Natural killer cell (primary cell): ENCODE results near the gene EIF2B4. TPM values are rescaled to one million over a fixed set of nuclear protein-coding genes. Genes with fewer than 3 reads are reported as not detected.
"Not testable (repeated sequence)": the region's sequence is repeated elsewhere in the genome, so short reads cannot be mapped to it uniquely, and the experiment has no call there.

ENCODE experiments used
- ATAC-seq, 3 donors: fragments of 150-1000 bp in 2 of 3; fragments of 200-7000 bp in 1 of 3; cut with Tn5 transposase; 1 replicate in 1 of 3; 2 replicates in 2 of 3; pipeline ENCODE4 v1.10.0; 2021; ENCODE audit warnings: mild to moderate bottlenecking in 2 of 3, moderate library complexity in 2 of 3
- DNase-seq, 2 donors: peaks; one replicate each; pipeline versions ENCODE4 v3.0.0 to v3.0.0-alpha.2; 2013 to 2021; ENCODE audit warnings: mixed read lengths in 1 of 2
- H3K27ac ChIP-seq: one replicate; pipeline ENCODE4 v1.5.1; 2013; ENCODE audit warnings: mild to moderate bottlenecking, low read length
- H3K27me3 ChIP-seq: one replicate; pipeline ENCODE4 v1.6.1; 2013; ENCODE audit warnings: low read length; ENCODE audit not compliant: control insufficient read depth, insufficient read depth
- H3K36me3 ChIP-seq: one replicate; pipeline ENCODE4 v1.6.1; 2013; ENCODE audit warnings: low read length; ENCODE audit not compliant: control insufficient read depth, insufficient read depth
- H3K4me1 ChIP-seq: one replicate; pipeline ENCODE4 v1.6.1; 2013; ENCODE audit warnings: low read length; ENCODE audit not compliant: control insufficient read depth, insufficient read depth
- H3K4me3 ChIP-seq: one replicate; pipeline ENCODE4 v1.5.1; 2013; ENCODE audit warnings: low read length
- H3K9me3 ChIP-seq: one replicate; pipeline ENCODE4 v1.6.1; 2013; ENCODE audit warnings: low read length; ENCODE audit not compliant: control insufficient read depth, insufficient read depth
- H3K27ac Mint-ChIP-seq, 2 donors: one replicate each; pipeline ENCODE4 v1.8.0; 2022; ENCODE audit warnings: mild to moderate bottlenecking in 2 of 2, mixed read lengths in 2 of 2, moderate library complexity in 1 of 2
- H3K27me3 Mint-ChIP-seq, 2 donors: one replicate each; pipeline ENCODE4 v1.8.0; 2022; ENCODE audit warnings: low read depth in 2 of 2, mixed read lengths in 2 of 2
- H3K36me3 Mint-ChIP-seq: one replicate; pipeline ENCODE4 v1.8.0; 2022; ENCODE audit warnings: mixed read lengths
- H3K4me1 Mint-ChIP-seq, 2 donors: one replicate each; pipeline ENCODE4 v1.8.0; 2022; ENCODE audit warnings: mixed read lengths in 2 of 2
- H3K4me3 Mint-ChIP-seq: one replicate; pipeline ENCODE4 v1.8.0; 2022; ENCODE audit warnings: mild to moderate bottlenecking, moderate library complexity, mixed read lengths
- H3K9me3 Mint-ChIP-seq, 2 donors: one replicate each; pipeline ENCODE4 v1.8.0; 2022; ENCODE audit warnings: mixed read lengths in 2 of 2
- WGBS: methylation state at CpG from one replicate; pipeline ENCODE4 v1.1.7; 2013; ENCODE audit warnings: missing lambda C conversion rate; ENCODE audit not compliant: insufficient coverage; 5-methylcytosine and 5-hydroxymethylcytosine counted together
- intact Hi-C: fragments of 100-400 bp; cut with micrococcal nuclease; formaldehyde crosslinking; loops from one replicate; pipeline ENCODE4 v1.14.2; 2022
- total RNA-seq, 4 donors: library from RNA; stranded (reverse); fragments of 120-200 nt in 1 of 4; gene quantifications; one replicate each; pipeline versions ENCODE4 v1.2.3 to v1.2.4, GENCODE V29; 2013 to 2022
- TF ChIP-seq, protein P1 (sequence below): fragments of 200-600 bp; IDR thresholded peaks from one replicate; pipeline ENCODE4 v1.8.0; 2022; ENCODE audit warnings: antibody characterized with exemption

EIF2B4 gene
- total RNA-seq, 3 donors from 2014 or later (not counting 1 experiment from before 2014, with no cell fraction given) = 35.0 to 44.5 (median 40.8) TPM

DNA sequence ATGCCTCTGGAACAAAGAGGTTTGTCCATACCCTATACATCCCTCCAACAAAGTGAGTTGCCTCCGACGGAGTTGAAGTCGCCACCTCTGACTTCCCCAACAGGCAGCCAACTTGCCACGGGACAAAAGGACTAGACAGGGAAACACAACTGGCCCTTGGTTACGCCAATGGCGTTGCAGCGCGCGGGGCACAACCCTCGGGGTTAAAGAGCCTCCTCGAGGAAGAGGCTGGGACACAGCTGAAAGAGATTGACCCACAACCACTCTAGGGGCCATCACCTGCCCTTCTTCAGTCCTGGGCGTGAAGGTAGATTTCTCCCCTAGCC is 14.1 kb downstream of the EIF2B4 start:
- Histone ChIP-seq H3K9me3 (no peaks in the 10 kb centered on the region), H3K36me3 (no peaks in the 10 kb centered on the region), H3K4me3 (peak overlapping the region; percentile 72), H3K27me3 (no peaks in the 10 kb centered on the region), H3K4me1 (peaks cover 25% of the 10 kb centered on the region), H3K27ac (peak overlapping the region; percentile 96)
- ATAC-seq (peak; percentile 34 to 48 (median 38)), DNase-seq (no peak)
- H3K9me3 Mint-ChIP-seq = no peaks in the 10 kb centered on the region
- H3K4me1 Mint-ChIP-seq = peaks cover 44 to 48% of the 10 kb centered on the region in 2 donors
- TF ChIP-seq, protein P1, sequence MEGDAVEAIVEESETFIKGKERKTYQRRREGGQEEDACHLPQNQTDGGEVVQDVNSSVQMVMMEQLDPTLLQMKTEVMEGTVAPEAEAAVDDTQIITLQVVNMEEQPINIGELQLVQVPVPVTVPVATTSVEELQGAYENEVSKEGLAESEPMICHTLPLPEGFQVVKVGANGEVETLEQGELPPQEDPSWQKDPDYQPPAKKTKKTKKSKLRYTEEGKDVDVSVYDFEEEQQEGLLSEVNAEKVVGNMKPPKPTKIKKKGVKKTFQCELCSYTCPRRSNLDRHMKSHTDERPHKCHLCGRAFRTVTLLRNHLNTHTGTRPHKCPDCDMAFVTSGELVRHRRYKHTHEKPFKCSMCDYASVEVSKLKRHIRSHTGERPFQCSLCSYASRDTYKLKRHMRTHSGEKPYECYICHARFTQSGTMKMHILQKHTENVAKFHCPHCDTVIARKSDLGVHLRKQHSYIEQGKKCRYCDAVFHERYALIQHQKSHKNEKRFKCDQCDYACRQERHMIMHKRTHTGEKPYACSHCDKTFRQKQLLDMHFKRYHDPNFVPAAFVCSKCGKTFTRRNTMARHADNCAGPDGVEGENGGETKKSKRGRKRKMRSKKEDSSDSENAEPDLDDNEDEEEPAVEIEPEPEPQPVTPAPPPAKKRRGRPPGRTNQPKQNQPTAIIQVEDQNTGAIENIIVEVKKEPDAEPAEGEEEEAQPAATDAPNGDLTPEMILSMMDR = no peak
- H3K4me3 Mint-ChIP-seq = peak overlapping the region; percentile 99
- H3K36me3 Mint-ChIP-seq = no peaks in the 10 kb centered on the region
- peak overlapping the region; percentile 98 to 100 for H3K27ac Mint-ChIP-seq
- WGBS = 0% methylated on average over 12 of the region's 12 CpGs
- intact Hi-C loops = loop anchor here (1.0 to 5.0 kb wide), 5 partner anchors 14 to 144 kb away; partner anchors contain the start of genes ATRAID, EIF2B4, IFT172 and MPV17
- H3K27me3 Mint-ChIP-seq = no peaks in the 10 kb centered on the region

DNA sequence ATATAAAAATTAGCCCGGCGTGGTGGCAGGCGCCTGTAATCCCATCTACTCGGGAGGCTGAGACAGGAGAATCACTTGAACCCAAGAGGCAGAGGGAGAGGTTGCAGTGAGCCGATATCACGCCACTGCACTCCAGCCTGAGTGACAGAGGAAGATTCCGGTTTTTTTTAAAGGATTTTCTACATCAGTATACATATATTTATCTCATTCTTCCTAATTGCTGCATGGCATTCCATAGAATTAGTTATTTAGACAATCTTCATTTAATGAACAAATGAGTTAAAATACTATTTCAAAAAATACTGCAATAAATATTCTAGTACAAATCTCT is 15.6 kb downstream of the EIF2B4 start:
- Mint-ChIP-seq H3K36me3 (no peaks in the 10 kb centered on the region), H3K27me3 (no peaks in the 10 kb centered on the region), H3K4me3 (peak overlapping the region; percentile 49), H3K9me3 (no peaks in the 10 kb centered on the region), H3K4me1 (peaks cover 44 to 48% of the 10 kb centered on the region in 2 donors), H3K27ac (no peak overlapping the region)
- H3K4me3 ChIP-seq = no peak overlapping the region
- ATAC-seq = no peak
- H3K27ac ChIP-seq = no peak overlapping the region
- TF ChIP-seq, protein P1 = no peak
- peaks cover 2% of the 10 kb centered on the region for H3K36me3 ChIP-seq
- DNase-seq = no peak
- WGBS = 97% methylated on average over 7 of the region's 7 CpGs
- no peaks in the 10 kb centered on the region for H3K27me3 ChIP-seq
- no peaks in the 10 kb centered on the region for H3K9me3 ChIP-seq
- H3K4me1 ChIP-seq = peaks cover 25% of the 10 kb centered on the region
- intact Hi-C loops = no loop called here

DNA sequence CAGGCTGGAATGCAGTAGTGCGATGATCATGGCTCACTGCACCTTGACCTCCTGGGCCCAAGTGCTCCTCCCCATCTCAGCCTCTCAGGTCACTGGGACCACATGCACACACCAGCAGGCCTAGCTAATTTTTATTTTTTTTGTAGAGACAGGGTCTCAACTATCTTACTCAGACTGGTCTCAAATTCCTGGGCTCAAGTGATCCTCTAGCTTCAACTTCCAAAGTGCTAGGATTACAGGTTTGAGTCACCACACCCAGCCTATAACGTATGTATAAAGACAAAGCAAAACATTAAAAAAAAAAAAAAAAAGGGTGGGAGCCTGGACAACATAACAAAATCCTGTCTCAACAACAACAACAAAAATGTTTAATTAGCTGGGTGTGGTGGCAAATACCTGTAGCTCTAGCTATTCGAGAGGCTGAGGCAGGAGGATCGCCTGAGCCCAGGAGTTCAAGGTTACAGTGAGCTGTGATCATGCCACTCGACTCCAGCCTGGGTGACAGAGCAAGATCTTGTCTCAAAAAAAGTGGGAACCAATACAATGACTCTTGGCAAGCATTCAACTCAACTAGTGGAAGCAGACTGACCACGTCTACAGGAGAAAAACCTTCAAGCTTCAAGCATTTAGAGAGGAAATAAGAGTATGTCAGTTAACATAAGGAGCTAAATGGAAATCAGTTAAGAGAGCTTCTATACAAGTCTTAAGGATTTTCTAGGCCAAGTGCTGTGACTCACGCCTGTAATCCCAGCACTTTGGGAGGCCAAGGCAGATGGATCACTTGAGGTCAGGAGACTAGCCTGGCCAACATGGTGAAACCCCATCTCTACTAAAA is 16.2 kb downstream of the EIF2B4 start:
- 85% methylated on average over 6 of the region's 7 CpGs for WGBS
- H3K36me3 Mint-ChIP-seq = no peaks in the 10 kb centered on the region
- H3K4me1 ChIP-seq = peaks cover 25% of the 10 kb centered on the region

DNA sequence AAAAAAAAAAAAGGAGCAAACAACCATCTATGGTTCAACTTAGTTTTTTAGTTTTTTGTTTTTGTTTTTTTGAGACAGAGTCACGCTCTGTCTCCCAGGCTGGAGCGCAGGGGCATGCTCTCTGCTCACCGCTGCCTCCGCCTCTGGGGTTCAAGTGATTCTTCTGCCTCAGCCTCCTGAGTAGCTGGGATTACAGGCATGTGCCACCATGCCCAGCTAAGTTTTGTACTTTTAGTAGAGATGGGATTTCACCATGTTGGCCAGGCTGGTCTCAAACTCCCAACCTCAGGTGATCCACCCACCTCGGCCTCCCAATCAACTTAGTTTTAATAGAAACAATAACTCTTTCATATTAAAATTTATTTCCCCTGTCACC is 16.8 kb downstream of the EIF2B4 start:
- intact Hi-C loops, H3K27me3 Mint-ChIP-seq, H3K4me3 Mint-ChIP-seq, H3K4me3 ChIP-seq, H3K9me3 Mint-ChIP-seq, DNase-seq, H3K36me3 Mint-ChIP-seq, H3K27ac ChIP-seq, H3K9me3 ChIP-seq, H3K27me3 ChIP-seq, H3K36me3 ChIP-seq, ATAC-seq: not testable (repeated sequence)
- 96% methylated on average over 5 of the region's 5 CpGs for WGBS
- Mint-ChIP-seq H3K4me1 (peaks cover 42 to 47% of the 10 kb centered on the region in 2 donors), H3K27ac (peak overlapping the region in 1 of 2 donors; percentile 10)
- H3K4me1 ChIP-seq = peaks cover 25% of the 10 kb centered on the region

More for the DNA sequence above, 16.2 kb downstream of the EIF2B4 start:
- Histone ChIP-seq H3K27ac (no peak overlapping the region), H3K36me3 (peaks cover 2% of the 10 kb centered on the region), H3K9me3 (no peaks in the 10 kb centered on the region), H3K4me3 (no peak overlapping the region), H3K27me3 (no peaks in the 10 kb centered on the region)
- Mint-ChIP-seq H3K9me3 (no peaks in the 10 kb centered on the region), H3K4me3 (peak overlapping the region; percentile 49), H3K4me1 (peaks cover 44 to 48% of the 10 kb centered on the region in 2 donors), H3K27me3 (no peaks in the 10 kb centered on the region), H3K27ac (peak overlapping the region in 1 of 2 donors; percentile 10)
- DNase-seq (no peak), ATAC-seq (no peak)
- intact Hi-C loops = no loop called here
- TF ChIP-seq, protein P1 = no peak
